ENCODE measurements around the gene TENM4.

The TENM4 gene

GRCh38 chr11:79447038-79447786 lies 6.4 kb upstream of the TENM4 start:
- no peak for DNase-seq (ENCODE audit: low read depth in 2 of 2)

GRCh38 chr11:79444923-79445322 lies 4.1 kb upstream of the TENM4 start:
- DNase-seq (ENCODE audit: low read depth in 2 of 2), result no peak

- no peak for DNase-seq (ENCODE audit: low read depth in 2 of 2)
Observed at GRCh38 chr11:79441461-79441875, 638 bp upstream of the TENM4 start.

GRCh38 chr11:79439886-79440570 lies 802 bp downstream of the TENM4 start:
- no peak for DNase-seq (ENCODE audit: low read depth in 2 of 2)

DNA sequence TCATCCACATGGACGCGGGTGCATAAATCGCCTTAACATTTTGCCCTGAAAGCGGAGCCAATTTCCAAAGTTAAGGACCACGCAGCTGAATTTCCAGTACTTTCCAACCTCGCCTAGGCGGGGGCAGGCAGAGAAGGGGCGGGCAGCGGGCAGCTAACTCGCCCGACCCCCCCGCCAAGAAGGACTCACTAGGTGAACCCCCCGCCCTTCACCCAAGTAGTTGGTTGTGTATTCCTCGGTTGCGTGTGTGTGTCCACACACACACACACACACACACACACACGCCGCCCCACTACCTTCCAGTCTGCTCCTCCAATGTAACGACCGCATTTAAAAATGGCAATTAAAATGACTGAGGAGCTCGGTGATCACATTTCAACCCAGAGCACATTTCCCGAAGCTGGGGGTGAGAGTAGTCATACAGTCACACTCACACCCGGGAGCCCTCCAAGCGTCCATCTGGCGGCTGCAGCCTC lies 1.4 kb downstream of the TENM4 start:
- DNase-seq (ENCODE audit: low read depth in 2 of 2), result no peak

DNA sequence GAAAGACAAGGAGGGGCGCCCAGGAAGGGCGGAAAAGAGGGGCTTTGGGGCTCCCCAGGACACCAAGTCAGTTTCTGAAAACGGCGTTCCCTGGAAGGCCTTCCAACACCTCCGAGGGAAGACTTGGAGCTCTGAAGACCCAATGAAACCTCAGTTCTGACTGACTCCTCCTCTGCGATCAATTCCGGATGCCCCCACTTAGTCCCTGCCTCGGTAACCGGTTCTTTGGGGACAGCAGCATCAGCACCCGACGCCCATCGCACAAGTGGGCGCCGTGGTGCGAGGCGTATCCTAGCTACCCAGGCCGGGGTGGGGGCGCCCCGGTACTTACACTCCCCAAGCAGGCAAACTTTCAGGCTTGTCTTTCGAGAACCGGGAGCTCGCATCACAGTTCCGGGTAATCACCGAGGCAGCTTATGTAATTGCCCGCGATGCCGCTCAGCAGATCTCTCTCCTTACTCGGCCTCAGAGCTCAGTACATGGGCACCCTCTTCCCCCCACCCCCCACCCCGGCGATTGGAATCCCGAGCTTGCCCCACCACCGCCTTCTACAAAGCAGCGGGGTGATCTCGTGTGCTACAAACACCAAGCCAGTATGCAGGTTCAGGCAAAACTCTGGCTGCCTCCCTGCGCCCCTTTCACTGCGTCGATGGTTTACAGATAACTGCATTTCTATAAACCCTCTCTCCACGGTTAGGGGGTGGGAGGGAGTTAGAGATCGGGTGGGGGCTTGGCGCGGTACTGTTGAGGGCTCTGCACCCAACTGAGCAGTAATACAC lies 2.0 kb downstream of the TENM4 start:
- no peak for DNase-seq (ENCODE audit: low read depth in 2 of 2)

DNA sequence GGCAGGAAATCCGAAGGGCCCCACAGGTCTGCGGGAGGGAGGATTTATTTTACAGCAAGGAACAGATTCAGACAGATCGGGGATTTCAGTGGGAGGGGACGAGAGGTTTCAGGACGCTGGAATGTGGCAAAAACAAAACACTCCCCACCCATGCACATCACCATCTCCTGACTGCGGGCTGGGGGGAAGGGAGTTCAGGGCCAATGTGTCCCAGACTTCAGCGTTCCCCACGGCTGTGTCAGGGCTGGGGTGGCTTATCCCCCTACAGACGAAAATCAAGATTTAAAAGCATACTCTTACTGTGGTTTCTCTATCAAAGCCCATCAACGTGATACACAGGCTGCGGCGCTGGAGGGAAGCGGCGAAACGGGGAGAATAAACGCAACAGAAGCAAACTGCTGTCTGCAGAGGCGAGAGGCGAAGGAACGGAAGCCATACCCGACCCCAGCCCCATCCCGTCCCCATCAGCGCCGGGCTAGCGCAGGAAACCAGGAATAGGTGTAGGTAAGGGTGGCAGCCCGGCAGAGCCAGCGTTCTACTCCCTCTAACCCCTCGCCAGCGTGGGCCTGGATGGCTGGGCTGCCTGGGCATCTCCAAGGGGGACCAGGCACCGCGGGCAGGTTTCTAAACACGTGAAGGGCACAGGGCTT lies 2.7 kb downstream of the TENM4 start:
- DNase-seq (ENCODE audit: low read depth in 2 of 2), result no peak

DNA sequence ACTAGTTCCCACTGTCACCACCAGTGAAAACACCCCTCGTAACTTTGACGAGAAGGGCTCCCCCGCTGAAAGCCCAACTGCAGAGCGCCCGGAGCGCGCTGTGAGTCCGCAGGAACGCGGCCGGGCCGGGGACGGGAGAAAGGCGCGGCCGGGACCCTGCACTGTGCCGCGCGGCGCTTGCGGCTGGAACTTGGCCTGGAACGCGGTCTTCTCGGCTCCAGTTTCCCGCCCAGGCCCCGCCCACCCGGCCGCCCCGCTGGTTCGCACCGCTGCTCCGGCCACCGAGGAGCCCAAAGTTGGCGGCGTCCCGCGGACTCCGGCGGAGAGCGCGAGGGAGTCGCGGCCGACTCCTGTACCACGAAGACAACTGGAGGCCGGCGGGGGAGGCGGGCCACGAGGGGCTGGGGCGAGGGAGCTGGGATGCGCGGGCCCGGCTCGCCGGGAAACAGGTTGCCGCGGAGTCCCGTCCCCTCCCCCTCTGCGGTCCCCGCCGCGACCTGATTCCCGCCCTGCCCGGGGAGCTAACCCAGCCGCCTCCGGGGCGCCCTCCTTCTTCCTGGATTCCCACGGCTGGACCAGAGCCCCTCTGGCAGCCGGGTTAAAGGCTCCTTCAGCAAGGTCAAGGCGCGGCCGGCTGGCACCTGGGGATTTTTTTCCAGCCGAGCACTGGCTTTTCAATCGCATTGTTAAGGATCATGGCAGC lies 3.4 kb downstream of the TENM4 start:
- no peak for DNase-seq (ENCODE audit: low read depth in 2 of 2)

DNA sequence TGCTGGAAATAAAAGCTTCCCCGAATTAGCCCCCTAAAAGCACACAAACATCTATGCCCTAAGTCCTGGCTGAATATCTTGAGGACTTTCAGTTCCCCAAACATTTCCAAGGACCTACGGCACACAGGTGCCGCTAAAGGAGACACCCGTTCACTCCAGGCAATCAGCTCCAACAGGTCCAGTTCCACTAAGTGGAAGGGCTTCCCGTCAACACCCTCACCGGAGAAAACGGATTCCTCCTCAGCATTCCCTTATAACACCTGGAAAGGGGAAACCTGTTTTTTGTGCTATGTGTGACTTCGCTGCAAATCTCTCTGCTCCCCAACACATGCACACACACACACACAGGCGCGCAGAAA lies 3.9 kb downstream of the TENM4 start:
- no peak for DNase-seq (ENCODE audit: low read depth in 2 of 2)

DNA sequence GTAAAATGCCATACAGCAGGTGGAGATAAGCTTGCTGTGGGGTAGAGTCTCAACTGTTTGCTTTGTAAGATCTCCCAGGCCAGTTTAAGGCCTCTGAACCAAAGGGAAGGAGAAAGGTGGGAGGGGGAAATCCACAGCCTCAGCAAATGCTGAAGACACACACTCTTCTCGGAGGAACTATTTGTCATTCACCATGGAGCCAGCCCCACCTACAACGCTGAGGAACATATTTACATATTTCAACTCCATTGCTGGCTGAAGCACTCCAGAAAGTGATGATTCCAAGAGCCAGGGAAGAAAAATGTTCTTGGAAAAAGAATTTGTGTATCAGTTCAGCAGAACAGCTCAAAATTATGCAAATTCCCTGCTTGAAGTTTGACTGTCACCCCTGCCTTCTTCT lies 6.5 kb downstream of the TENM4 start:
- no peak for DNase-seq (ENCODE audit: low read depth in 2 of 2)

- DNase-seq (ENCODE audit: low read depth in 2 of 2), result no peak
Observed at GRCh38 chr11:79432138-79432537, 8.7 kb downstream of the TENM4 start.

- no peak for DNase-seq (ENCODE audit: low read depth in 2 of 2)
Observed at GRCh38 chr11:79431535-79431934, 9.3 kb downstream of the TENM4 start.

GRCh38 chr11:79430280-79430679 lies 10.6 kb downstream of the TENM4 start:
- DNase-seq (ENCODE audit: low read depth in 2 of 2), result no peak

DNA sequence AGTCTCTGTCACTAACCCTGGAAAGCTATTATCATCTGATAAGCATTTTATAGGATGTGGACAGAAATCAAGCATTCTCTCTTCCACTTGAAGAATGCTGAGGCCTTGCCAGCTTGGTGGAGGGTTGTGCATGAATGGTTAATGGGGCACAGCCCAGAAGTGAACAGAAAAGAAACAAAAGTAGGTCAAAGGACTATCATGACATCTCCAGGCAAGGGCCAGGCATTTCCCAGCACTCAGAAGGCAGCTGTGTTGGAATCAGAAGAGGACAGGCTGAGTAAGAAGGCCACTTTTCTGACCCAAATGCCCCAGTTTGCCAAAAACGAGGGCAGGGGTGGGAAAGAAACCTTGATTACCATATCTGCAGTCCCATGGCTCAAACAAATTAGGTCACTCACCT lies 12.4 kb downstream of the TENM4 start:
- no peak for DNase-seq (ENCODE audit: low read depth in 2 of 2)

DNA sequence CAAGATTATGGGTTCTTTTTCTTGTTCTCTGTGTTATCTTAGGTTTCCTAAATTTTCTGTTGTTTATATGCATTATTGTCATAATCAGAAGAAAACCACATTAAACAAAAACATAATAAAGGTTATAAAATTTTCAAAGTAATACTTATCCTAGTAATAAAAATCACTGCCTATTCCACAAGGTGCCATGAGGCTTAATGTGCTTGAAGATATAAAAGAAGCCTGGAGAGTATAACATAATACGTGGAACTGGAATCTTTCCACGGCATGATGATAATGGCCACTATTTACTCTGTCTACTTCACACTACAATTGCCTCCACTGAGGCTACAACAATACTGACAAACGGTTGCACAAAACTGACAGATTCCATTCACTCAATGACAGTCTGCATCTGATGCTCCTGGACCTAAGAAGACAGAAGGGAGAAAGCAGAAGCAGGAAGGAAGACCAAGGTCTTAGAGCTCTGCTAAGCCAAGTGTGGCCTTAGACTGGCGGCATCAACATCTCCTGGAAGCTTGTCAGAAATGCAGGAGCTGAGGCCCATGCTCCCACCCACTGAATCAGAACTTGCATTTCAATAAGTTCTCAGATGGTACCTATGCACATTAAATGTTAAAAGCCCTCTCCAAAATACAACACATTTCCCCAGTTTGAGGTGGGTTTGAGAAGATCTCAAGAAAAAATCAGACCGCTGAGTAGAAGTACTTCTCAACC lies 13.1 kb downstream of the TENM4 start:
- no peak for DNase-seq (ENCODE audit: low read depth in 2 of 2)

GRCh38 chr11:79427126-79427525 lies 13.7 kb downstream of the TENM4 start:
- no peak for DNase-seq (ENCODE audit: low read depth in 2 of 2)

- no peak for DNase-seq (ENCODE audit: low read depth in 2 of 2)
Observed at GRCh38 chr11:79425463-79425862, 15.4 kb downstream of the TENM4 start.

DNA sequence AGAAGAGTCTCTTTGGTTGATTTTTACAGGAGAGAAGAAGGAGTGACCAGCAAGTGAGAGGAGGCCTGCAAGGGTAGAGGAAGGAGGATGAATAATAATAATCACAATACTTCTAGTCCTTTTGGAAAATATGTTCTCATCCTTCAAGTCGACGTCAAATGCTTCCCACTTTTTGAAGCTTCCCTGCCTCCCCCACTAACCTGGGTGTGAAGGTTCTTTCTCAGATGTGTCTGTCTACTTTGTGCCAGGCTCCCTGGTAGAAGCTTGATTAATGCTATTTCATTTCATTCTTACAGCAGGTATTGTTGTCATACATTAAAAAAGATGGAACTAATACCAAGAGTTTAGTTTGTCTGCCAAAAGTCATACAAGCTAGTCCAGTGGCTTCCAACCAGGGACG lies 17.1 kb downstream of the TENM4 start:
- DNase-seq (ENCODE audit: low read depth in 2 of 2), result no peak

DNA sequence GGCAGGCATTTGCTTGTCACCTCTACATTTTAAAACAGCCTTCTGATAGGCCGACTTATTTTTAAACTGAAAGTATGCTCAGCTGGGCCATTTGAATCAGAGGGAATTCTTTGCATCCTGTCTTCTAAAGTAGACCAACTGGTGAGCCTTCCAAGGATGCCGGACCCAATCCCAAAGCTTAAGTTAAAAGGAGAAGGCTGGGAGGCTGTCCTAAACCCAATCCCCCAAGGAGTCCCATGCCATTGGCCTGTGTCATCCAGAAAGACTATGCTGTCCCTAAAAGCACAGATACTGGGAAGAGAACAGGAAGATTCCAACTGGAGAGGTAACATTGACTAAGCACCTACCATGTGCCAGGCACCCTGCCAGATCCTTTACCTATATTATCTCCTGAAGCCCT lies 18.0 kb downstream of the TENM4 start:
- DNase-seq (ENCODE audit: low read depth in 2 of 2), result no peak

GRCh38 chr11:79421820-79422219 lies 19.0 kb downstream of the TENM4 start:
- DNase-seq (ENCODE audit: low read depth in 2 of 2), result no peak

DNA sequence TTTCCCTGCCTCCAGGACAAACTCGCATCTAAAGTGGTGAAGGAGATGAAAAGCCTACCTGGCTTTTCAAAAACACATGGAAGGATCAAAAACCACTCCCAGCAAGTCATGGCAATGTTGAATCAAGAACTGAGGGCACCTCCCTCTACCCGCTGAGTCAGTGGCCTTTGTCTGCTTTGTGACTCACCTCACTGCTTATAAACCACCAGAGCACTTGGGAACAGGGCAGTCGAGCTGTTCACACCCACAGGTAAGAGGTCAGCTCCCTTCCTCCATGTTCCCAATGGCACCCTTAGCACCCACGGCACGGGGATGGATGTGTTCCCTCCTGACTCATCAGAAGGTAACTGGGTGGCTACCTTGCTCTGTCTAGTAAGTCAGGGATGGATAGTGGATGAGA lies 21.7 kb downstream of the TENM4 start:
- DNase-seq (ENCODE audit: low read depth in 2 of 2), result no peak
